Activated T-helper 2 cell treated with anti-CD3 and anti-CD28 coated beads, Interferon-gamma antibody, Interleukin-2, Interleukin-4, amounts not matched to agents 10 μg/mL and 5 μg/mL and 100 μg/mL, durations not matched to agents 14 hours and 24 hours and 36 hours (primary cell): ENCODE measurements around the gene RHBDD1. TPM values are rescaled to one million over a fixed set of nuclear protein-coding genes. Genes with fewer than 3 reads are reported as not detected.

Source experiments
- DNase-seq: peaks from one replicate; pipeline ENCODE4 v3.0.0; 2021; ENCODE audit warnings: low spot score
- H3K27ac Mint-ChIP-seq: one replicate; pipeline ENCODE4 v1.8.0; 2021; ENCODE audit warnings: mixed read lengths
- H3K27me3 Mint-ChIP-seq: one replicate; pipeline ENCODE4 v1.8.0; 2021; ENCODE audit warnings: low read depth, mixed read lengths
- H3K36me3 Mint-ChIP-seq: one replicate; pipeline ENCODE4 v1.8.0; 2021; ENCODE audit warnings: low read depth, mixed read lengths
- H3K4me1 Mint-ChIP-seq: one replicate; pipeline ENCODE4 v1.8.0; 2021; ENCODE audit warnings: low read depth, mixed read lengths
- H3K4me3 Mint-ChIP-seq: one replicate; pipeline ENCODE4 v1.8.0; 2021; ENCODE audit warnings: low read depth, mild to moderate bottlenecking, moderate library complexity, mixed read lengths
- H3K9me3 Mint-ChIP-seq: one replicate; pipeline ENCODE4 v1.8.0; 2021; ENCODE audit warnings: mixed read lengths
- intact Hi-C: fragments of 100-400 bp; cut with micrococcal nuclease; formaldehyde crosslinking; loops from one replicate; pipeline ENCODE4 v1.15.1; 2023
- total RNA-seq: library from RNA; stranded (reverse); gene quantifications from 2 replicates; pipeline ENCODE4 v1.2.3, GENCODE V29; 2022

Gene RHBDD1
- total RNA-seq, 1 donor from 2014 or later: 40.9 TPM

DNA sequence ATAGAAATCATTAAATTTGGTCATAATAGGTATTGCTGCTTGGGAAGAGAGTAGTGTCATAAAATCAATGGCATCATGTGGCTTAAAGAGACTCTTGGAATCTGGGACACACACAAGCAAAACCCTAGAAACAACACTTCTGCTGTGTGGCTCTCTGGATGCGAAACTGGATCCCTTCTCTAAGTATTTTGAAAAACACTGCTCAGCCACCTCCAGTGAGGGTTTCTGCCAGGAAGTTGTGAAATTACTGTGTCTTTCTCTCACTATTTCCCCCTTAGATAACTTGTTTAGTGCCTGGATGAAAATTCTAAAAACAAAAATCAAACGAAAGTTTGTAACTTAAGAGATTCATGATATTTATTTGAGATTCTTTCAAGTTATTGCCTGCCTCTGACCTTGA, 163.8 kb downstream of the RHBDD1 start:
- no peak for DNase-seq
- intact Hi-C loops: loop anchor here (5.0 kb wide), 1 partner anchor 162 kb away; the partner anchor contains the start of gene RHBDD1
- Mint-ChIP-seq H3K36me3 (peaks cover 29% of the 10 kb centered on the region), H3K4me3 (no peak overlapping the region), H3K27me3 (peaks cover under 1% of the 10 kb centered on the region), H3K27ac (no peak overlapping the region), H3K9me3 (no peaks in the 10 kb centered on the region), H3K4me1 (peaks cover 15% of the 10 kb centered on the region)

DNA sequence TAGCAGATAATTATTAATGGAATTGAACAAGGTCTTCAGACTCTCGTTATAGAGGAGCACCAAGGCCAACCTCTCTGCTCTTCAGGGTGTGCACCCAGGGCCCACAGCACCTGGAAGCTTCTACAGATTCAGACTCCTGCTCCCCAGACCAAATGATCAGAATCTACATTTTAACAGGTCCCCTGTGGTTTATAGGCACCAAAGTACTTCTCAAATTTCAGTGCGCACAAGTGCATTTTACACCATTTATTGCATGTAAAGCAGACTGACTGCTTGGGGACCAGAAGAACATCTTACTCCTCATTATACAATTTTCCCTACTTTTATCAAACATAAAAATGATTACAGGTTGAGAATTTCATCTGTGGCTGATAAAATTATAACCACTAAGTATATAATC, 164.3 kb downstream of the RHBDD1 start:
- Mint-ChIP-seq H3K9me3 (no peaks in the 10 kb centered on the region), H3K4me3 (no peak overlapping the region), H3K27ac (no peak overlapping the region), H3K4me1 (peaks cover 12% of the 10 kb centered on the region), H3K27me3 (peaks cover 2% of the 10 kb centered on the region), H3K36me3 (peaks cover 25% of the 10 kb centered on the region)
- intact Hi-C loops: no loop called here
- DNase-seq: no peak

DNA sequence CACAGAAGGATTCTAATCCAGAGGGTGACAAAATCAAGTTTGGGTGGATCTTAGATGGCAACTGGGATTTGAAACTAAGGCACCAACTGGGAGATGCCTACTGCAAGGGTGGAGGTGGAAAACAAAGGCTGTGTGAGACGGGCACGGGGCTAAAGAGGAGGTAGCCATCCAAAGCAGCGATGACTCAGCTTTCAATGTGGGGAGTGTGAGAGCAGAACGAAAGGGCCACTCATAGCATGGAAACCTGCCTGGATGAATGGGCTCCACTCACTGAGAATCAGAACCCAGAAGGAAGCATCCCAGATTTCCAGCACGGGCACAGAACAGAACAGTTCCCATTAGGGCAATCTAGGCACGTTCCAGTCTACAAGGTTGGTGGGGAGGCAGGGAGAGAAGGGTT, 168.6 kb downstream of the RHBDD1 start:
- no peak for DNase-seq
- H3K27ac Mint-ChIP-seq: no peak overlapping the region
- intact Hi-C loops: no loop called here
- H3K27me3 Mint-ChIP-seq: peaks cover 2% of the 10 kb centered on the region
- H3K36me3 Mint-ChIP-seq: peaks cover 12% of the 10 kb centered on the region
- no peaks in the 10 kb centered on the region for H3K9me3 Mint-ChIP-seq
- H3K4me1 Mint-ChIP-seq: no peaks in the 10 kb centered on the region
- H3K4me3 Mint-ChIP-seq: no peak overlapping the region

DNA sequence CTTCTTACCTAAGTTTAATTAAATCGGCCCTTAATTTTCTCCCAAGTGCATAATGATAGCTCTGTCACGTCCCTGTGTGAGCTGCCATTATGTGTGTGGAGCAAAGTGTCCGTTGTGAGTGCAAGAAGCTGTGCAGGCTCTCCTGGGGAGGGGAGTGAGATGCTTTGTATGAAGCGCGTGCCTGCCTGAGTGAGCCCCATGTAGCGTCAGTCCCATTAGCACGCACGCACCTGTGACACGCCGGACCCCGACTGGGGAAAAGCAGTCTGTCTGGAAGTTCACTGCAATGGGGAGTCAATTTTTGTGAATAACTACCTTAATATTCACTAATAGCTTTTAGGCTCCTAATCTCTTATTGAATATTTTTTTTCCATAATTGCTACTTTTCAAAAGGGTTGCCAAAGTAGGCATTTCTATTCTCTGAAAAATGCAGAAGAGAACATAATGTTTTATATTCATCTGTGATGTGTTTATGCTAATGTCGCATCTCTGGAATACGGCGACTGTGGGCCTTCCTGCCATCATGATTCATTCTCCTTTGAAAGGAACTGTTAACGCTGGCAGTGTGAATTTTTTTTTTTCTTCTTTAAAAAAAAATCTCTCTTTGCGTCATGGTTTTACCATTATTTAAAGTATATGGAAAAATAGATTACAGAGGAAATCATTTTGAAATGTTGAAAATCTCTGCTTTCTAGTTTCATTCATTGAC, 170.5 kb downstream of the RHBDD1 start:
- Mint-ChIP-seq H3K4me1 (no peaks in the 10 kb centered on the region), H3K9me3 (no peaks in the 10 kb centered on the region), H3K27ac (no peak overlapping the region), H3K27me3 (peaks cover 2% of the 10 kb centered on the region), H3K4me3 (no peak overlapping the region), H3K36me3 (no peaks in the 10 kb centered on the region)
- intact Hi-C loops: no loop called here
- no peak for DNase-seq

DNA sequence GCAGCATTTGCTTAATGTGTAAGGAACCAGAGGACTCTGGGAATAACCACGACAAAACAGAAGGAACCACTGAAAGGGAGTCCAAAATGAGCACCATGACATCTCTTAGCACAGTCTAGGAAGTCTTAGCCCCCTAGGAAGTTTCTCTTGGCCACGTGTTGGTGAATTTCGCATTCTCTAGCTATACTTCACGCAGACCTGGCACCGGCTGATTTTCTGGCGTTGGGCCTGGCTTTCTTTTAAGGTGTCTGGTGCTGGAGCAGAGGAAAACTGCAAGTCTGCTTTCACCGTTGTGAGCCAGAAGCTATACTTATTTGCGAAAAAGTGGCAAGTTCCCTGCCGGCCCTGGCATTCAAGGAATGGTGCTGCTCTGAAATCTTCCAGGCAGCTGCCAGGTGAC, 171.3 kb downstream of the RHBDD1 start:
- intact Hi-C loops: no loop called here
- Mint-ChIP-seq H3K4me3 (no peak overlapping the region), H3K9me3 (no peaks in the 10 kb centered on the region), H3K4me1 (no peaks in the 10 kb centered on the region), H3K27me3 (peaks cover 2% of the 10 kb centered on the region), H3K27ac (no peak overlapping the region), H3K36me3 (no peaks in the 10 kb centered on the region)
- no peak for DNase-seq

DNA sequence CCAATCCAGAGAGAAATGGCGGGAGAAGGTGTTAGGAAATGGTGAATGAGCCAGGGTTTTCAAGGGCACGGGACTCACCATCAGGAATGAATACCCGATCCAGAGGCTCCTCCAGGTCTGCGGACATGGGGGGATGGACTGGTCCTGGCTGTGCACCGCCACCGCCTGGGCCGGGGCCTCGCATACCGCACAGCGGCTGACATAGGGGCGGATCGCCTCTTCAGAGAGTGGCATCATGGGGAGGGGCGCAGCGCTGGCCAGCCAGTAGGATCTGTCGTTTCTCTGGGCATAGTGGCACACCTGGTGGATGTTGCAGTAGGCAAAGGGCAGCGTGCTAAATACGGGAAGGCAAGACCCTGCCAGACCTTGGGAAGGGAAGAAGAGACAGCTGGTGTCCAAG, 172.1 kb downstream of the RHBDD1 start:
- intact Hi-C loops: no loop called here
- H3K27ac Mint-ChIP-seq: no peak overlapping the region
- no peak for DNase-seq
- peaks cover 2% of the 10 kb centered on the region for H3K27me3 Mint-ChIP-seq
- no peaks in the 10 kb centered on the region for H3K4me1 Mint-ChIP-seq
- no peaks in the 10 kb centered on the region for H3K9me3 Mint-ChIP-seq
- H3K4me3 Mint-ChIP-seq: no peak overlapping the region
- no peaks in the 10 kb centered on the region for H3K36me3 Mint-ChIP-seq

DNA sequence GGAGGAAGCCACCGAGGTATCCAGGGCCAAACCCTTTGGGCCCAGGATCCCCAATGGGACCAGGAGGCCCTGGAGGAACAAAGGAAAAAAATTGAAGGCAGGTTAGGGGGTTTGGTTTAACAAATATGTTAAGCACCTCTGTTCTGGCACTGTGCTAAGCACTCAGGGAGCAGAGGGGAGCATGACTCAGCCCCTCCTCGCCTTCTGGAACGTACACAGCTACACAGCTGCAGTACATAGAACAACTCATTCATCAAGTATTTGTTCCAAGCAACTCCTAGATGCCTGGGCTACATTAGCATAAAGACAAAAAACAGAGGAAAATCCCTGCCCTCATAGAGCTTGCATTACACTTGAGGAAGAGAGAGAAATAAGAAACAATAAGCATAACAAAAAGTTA, 174.6 kb downstream of the RHBDD1 start:
- Mint-ChIP-seq H3K9me3 (no peaks in the 10 kb centered on the region), H3K4me1 (no peaks in the 10 kb centered on the region), H3K27me3 (no peaks in the 10 kb centered on the region), H3K27ac (no peak overlapping the region), H3K4me3 (no peak overlapping the region), H3K36me3 (no peaks in the 10 kb centered on the region)
- DNase-seq: no peak
- intact Hi-C loops: no loop called here

DNA sequence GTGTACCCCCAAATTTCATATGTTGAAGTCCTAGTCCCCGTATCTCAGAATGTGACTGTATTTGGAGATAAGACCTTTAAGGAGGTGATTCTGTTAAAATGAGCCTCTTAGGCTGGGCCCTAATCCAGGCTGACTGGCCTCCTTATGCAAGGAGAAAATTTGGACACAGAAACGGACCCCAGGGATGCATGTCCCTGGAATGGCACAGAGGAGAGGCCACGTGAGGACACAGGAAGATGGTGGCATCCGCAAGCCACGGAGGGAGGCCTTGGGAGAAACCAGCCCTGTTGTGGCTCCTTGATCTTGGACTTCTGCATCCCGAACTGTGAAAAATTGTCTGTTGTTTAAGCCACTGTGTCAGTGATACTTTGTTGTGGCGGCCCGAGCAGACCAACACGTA, 177.5 kb downstream of the RHBDD1 start:
- H3K27ac Mint-ChIP-seq: no peak overlapping the region
- intact Hi-C loops: no loop called here
- no peak overlapping the region for H3K4me3 Mint-ChIP-seq
- no peaks in the 10 kb centered on the region for H3K9me3 Mint-ChIP-seq
- H3K27me3 Mint-ChIP-seq: no peaks in the 10 kb centered on the region
- DNase-seq: no peak
- H3K4me1 Mint-ChIP-seq: no peaks in the 10 kb centered on the region
- H3K36me3 Mint-ChIP-seq: no peaks in the 10 kb centered on the region

DNA sequence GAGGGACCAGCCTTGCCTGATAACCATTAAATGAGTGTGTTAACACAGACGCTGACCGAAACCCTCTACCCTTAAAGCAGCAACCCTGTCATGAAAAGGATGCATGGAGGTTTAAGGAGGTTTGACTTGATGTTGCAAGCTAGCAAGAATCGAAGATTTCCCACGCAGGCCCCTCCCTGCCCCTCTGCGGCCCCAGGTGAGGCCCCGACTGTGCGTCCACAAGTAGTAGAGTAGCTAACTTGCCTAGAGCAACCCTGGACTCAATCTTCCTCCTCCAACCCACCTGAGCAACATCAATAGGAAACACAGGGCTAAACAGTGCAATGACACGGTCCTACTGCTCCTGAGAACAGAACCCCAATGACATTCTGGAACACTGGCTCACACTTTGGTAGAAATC, 178.0 kb downstream of the RHBDD1 start:
- no peak for DNase-seq
- no peaks in the 10 kb centered on the region for H3K9me3 Mint-ChIP-seq
- H3K4me1 Mint-ChIP-seq: no peaks in the 10 kb centered on the region
- H3K36me3 Mint-ChIP-seq: no peaks in the 10 kb centered on the region
- intact Hi-C loops: no loop called here
- H3K27me3 Mint-ChIP-seq: no peaks in the 10 kb centered on the region
- H3K4me3 Mint-ChIP-seq: no peak overlapping the region
- no peak overlapping the region for H3K27ac Mint-ChIP-seq

DNA sequence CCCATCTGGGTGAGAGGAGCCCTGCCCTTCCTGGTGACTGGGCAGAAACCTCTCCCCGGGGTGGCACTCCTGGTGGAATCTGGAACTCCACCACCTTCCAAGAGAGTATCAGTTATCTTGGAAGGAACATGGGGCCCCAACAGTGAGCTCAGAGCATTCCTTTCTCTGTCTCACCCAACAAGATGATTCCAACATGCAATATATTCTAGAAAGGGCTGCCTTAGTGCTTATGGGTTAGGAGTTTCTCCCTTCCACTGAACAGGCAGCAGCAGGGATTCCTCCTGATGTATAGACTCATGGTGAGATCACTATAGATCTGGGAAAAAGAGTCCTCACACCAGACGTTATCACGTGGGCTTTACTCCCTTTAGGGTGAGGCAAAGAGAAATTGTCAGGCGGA, 181.0 kb downstream of the RHBDD1 start:
- intact Hi-C loops: no loop called here
- Mint-ChIP-seq H3K27me3 (no peaks in the 10 kb centered on the region), H3K4me3 (no peak overlapping the region), H3K36me3 (no peaks in the 10 kb centered on the region), H3K27ac (no peak overlapping the region), H3K4me1 (no peaks in the 10 kb centered on the region), H3K9me3 (no peaks in the 10 kb centered on the region)
- no peak for DNase-seq

DNA sequence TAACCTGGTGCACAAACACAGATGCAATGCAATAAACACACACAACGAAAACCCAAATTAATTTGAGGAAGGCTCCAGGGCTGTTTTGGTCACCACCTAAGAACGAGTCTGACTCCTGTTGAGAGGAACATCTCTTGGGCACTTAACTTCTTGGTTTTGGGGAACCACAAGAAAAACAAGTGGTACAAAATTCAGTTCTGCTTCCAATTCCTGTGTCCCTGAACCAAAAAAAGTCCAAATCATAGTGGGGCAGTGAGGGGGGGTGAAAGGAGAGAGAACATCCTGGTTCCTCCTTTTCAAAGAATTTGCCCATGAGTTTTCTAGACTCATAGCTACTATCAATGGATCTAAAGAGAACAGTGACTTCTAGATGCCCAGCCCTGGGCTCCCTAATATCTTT, 184.6 kb downstream of the RHBDD1 start:
- no peaks in the 10 kb centered on the region for H3K9me3 Mint-ChIP-seq

DNA sequence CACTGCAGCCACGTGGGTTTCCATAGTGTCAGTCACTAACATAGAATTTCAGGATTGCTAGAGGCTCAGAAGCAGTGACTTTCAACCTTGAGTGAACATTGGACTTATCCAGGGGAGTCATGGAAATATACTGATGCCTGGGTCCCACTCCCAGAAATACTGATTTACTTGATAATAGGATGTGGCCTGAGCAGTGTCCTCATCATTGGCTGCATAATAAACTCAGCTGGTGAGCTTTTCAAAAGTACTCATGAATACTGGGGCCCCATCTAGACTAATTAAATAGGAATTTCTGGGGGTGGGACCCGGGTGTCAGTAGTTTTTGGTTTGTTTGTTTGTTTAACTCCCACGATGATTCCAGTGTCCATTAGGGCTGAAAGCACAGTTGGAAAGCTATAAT, 186.8 kb downstream of the RHBDD1 start:
- Mint-ChIP-seq H3K4me3 (no peak overlapping the region), H3K27me3 (no peaks in the 10 kb centered on the region), H3K9me3 (no peaks in the 10 kb centered on the region), H3K36me3 (no peaks in the 10 kb centered on the region), H3K4me1 (peaks cover 2% of the 10 kb centered on the region), H3K27ac (no peak overlapping the region)
- no peak for DNase-seq
- intact Hi-C loops: no loop called here

More for the DNA sequence above, 184.6 kb downstream of the RHBDD1 start:
- Mint-ChIP-seq H3K4me1 (peaks cover under 1% of the 10 kb centered on the region), H3K27me3 (no peaks in the 10 kb centered on the region), H3K36me3 (no peaks in the 10 kb centered on the region), H3K27ac (no peak overlapping the region), H3K4me3 (no peak overlapping the region)
- DNase-seq: no peak
- intact Hi-C loops: no loop called here

DNA sequence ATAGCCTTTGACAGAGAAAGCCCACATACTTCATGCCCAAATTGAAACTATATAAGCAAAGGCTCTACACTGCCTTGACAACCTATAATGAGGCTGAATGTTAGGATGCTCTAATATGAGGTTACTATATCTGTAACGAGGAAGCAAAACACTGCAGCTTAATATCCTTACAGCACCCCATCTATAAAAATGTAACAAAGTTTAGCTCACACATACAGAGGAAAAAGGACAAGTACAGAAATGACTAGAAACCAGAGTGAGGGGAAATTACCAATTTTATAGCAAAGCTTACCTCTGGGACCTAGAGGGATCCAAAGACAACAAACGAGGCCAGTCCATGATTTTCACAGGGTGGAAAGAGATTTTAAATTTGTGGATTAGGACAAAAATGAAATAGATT, 189.7 kb downstream of the RHBDD1 start:
- no peak overlapping the region for H3K4me3 Mint-ChIP-seq
- H3K4me1 Mint-ChIP-seq: peaks cover 2% of the 10 kb centered on the region
- intact Hi-C loops: no loop called here
- H3K36me3 Mint-ChIP-seq: no peaks in the 10 kb centered on the region
- H3K27ac Mint-ChIP-seq: no peak overlapping the region
- DNase-seq: no peak
- H3K9me3 Mint-ChIP-seq: no peaks in the 10 kb centered on the region
- H3K27me3 Mint-ChIP-seq: no peaks in the 10 kb centered on the region
